Measurements from ENCODE around the gene CYP26B1. TPM values are rescaled to one million over a fixed set of nuclear protein-coding genes. Genes with fewer than 3 reads are reported as not detected.

The CYP26B1 gene, protein sequence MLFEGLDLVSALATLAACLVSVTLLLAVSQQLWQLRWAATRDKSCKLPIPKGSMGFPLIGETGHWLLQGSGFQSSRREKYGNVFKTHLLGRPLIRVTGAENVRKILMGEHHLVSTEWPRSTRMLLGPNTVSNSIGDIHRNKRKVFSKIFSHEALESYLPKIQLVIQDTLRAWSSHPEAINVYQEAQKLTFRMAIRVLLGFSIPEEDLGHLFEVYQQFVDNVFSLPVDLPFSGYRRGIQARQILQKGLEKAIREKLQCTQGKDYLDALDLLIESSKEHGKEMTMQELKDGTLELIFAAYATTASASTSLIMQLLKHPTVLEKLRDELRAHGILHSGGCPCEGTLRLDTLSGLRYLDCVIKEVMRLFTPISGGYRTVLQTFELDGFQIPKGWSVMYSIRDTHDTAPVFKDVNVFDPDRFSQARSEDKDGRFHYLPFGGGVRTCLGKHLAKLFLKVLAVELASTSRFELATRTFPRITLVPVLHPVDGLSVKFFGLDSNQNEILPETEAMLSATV
- not detected for total RNA-seq

DNA sequence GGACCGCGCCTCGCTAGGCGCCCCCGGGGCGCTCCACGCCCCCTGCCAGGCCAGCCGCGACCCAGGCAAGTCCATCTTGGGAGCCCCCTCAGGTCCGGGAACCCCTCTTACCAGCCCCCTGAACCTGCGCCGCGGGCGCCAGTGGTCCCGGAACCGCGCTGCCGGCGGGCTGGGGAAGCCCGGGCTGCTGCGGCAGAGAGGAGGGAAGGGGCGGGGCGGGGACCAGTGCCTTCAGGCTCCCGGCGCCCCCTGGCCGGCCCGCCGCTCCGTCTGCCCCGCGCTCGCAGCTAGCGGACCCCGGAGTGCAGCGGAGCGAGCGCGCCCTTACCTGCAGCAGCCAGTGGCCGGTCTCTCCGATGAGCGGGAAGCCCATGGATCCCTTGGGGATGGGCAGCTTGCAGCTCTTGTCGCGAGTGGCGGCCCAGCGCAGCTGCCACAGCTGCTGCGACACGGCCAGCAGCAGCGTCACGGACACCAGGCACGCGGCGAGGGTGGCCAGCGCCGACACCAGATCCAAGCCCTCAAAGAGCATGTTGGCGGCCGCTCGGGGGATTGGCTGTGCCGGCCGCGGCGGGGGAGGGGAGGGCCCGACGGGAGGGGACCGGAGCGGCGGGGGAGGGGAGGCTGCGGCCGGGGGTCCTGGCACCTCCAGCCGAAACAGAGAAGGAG is at the start of gene CYP26B1:
Gene CYP26B1, minus strand, starts transcription at position 560 of the 669 bp plus-strand sequence. Its CDS starts 28 bp downstream, at position 532.
- Mint-ChIP-seq H3K9me3 (no peaks in the 10 kb centered on the region), H3K27me3 (peaks cover 72% of the 10 kb centered on the region), H3K27ac (peak within 1 kb of the TSS; percentile 78), H3K4me1 (peaks cover 30% of the 10 kb centered on the region), H3K4me3 (peak within 1 kb of the TSS; percentile 63), H3K36me3 (ENCODE audit: low read depth) (peaks cover 7% of the 10 kb centered on the region)
- CTCF ChIA-PET = no interaction called here
- DNase-seq = no peak
- POLR2A ChIA-PET = no interaction called here

DNA sequence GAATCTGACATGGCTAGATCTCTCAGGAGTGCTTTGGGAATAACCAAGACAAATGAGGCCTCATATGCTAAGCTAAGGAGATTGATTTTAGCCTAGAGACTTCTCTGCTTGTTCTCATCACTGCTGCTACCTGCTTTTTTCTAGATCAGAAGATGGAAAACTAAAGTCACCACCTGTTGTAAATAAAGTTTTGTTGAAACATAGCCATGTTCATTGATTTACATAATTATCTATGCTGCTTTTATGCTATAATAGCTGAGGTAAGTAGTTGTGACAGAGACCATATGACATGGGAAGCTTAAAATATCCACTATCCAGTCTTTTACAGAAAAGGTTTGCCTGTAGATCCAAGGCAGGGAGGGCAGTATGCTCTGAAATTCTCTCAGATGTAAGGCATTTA is 46.1 kb upstream of the CYP26B1 start:
- no peaks in the 10 kb centered on the region for H3K4me1 Mint-ChIP-seq
- ChIA-PET POLR2A (no interaction called here), CTCF (no interaction called here)
- H3K27ac Mint-ChIP-seq = no peak overlapping the region
- DNase-seq = no peak
- H3K27me3 Mint-ChIP-seq = no peaks in the 10 kb centered on the region
- no peak overlapping the region for H3K4me3 Mint-ChIP-seq
- no peaks in the 10 kb centered on the region for H3K9me3 Mint-ChIP-seq
- no peaks in the 10 kb centered on the region for H3K36me3 Mint-ChIP-seq (ENCODE audit: low read depth)

DNA sequence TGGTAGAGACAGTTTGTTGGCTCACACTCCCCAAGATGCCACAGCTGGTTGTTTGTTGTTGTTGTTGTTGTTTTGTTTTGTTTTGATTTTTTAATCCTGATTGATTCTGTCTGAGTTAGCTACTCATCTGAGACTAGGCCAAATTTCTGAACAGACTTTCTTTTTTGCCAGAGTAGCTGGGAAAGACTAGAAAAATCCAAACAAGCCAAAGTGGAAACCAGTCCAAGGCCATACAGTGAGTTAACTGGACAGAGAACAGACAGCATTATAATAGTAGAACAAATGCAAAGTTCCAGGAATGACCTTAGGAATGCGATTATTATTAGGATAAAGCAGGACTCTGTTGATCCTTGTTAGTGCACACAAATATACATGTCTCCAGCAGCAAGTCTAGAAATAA is 43.8 kb upstream of the CYP26B1 start:
- no peaks in the 10 kb centered on the region for H3K36me3 Mint-ChIP-seq (ENCODE audit: low read depth)
- POLR2A ChIA-PET = no interaction called here
- H3K27ac Mint-ChIP-seq = no peak overlapping the region

DNA sequence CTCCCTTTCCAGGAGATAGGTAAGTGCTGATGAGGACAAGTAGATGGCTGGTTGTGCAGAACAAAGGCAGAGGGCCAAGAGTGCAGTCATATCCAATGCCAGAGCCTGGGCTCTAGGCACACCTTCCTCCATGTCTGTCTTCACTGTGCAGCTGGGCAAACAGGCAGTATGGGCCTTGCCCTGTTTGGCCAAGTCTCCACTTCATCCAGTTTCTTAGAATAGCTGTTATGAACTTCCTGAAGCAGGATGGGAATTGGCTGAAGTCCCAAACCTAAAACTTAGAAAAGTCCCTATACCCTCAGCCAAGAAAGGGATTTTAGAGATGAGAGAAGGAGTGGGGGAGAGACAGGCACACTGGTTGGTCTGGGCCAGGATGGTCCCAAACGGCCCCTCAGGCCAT is 37.5 kb upstream of the CYP26B1 start:
- DNase-seq = no peak
- peaks cover 4% of the 10 kb centered on the region for H3K9me3 Mint-ChIP-seq
- H3K4me1 Mint-ChIP-seq = no peaks in the 10 kb centered on the region
- no peak overlapping the region for H3K27ac Mint-ChIP-seq
- H3K36me3 Mint-ChIP-seq (ENCODE audit: low read depth) = no peaks in the 10 kb centered on the region
- no peaks in the 10 kb centered on the region for H3K27me3 Mint-ChIP-seq
- CTCF ChIA-PET = no interaction called here
- H3K4me3 Mint-ChIP-seq = no peak overlapping the region
- POLR2A ChIA-PET = no interaction called here

More for the DNA sequence above, 43.8 kb upstream of the CYP26B1 start:
- DNase-seq = no peak
- H3K4me1 Mint-ChIP-seq = no peaks in the 10 kb centered on the region
- no peak overlapping the region for H3K4me3 Mint-ChIP-seq
- H3K9me3 Mint-ChIP-seq = peaks cover 4% of the 10 kb centered on the region
- CTCF ChIA-PET = interaction anchor here (0.6 kb wide), 1 partner anchor 437 kb away, joined by 3 read pairs; no protein-coding TSS in a partner anchor
- H3K27me3 Mint-ChIP-seq = no peaks in the 10 kb centered on the region

DNA sequence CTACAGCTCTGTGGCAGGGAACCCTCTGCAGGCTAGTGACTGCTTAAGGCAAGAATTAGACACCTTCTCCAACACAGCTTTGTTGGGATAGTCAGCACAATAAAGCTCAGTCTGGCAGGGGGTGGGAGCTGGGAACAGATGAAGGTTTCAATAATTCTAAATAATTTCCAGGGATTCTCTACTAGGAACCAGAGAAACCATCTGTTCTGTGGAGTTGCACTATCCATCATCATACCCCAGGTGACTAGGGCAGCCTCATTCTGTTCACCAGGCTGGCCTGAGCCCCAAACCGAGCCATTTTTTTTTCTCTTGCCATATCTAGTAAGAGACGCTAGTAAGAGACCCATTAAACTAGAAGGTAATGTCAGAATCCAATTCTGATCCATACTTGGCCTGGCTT is 35.8 kb upstream of the CYP26B1 start:
- DNase-seq = no peak
- ChIA-PET CTCF (no interaction called here), POLR2A (no interaction called here)
- H3K4me3 Mint-ChIP-seq = no peak overlapping the region
- H3K4me1 Mint-ChIP-seq = no peaks in the 10 kb centered on the region
- no peaks in the 10 kb centered on the region for H3K27me3 Mint-ChIP-seq
- H3K27ac Mint-ChIP-seq = no peak overlapping the region
- H3K9me3 Mint-ChIP-seq = peaks cover 4% of the 10 kb centered on the region
- no peaks in the 10 kb centered on the region for H3K36me3 Mint-ChIP-seq (ENCODE audit: low read depth)

DNA sequence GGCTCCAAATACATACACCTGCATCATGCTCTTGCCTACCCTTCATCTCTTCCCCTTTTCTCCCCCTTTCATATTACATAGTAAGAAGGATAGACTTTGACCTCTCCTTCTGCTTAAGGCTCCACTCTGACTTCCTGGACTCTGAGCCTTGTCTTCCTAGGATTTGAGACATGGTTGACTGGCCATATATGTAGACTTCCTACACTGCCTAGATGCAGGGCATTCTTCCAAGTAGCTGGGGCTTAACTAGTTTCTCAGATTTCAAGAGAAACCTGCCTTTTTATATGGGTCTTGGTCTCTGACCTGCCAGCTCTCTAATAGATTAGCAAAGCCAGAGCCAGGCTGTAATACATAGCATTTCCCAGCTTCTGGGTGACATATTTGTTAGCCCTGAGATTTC is 35.4 kb upstream of the CYP26B1 start:
- DNase-seq = no peak
- Mint-ChIP-seq H3K9me3 (peaks cover under 1% of the 10 kb centered on the region), H3K27me3 (no peaks in the 10 kb centered on the region), H3K27ac (no peak overlapping the region), H3K4me1 (no peaks in the 10 kb centered on the region), H3K36me3 (ENCODE audit: low read depth) (no peaks in the 10 kb centered on the region), H3K4me3 (no peak overlapping the region)
- ChIA-PET POLR2A (no interaction called here), CTCF (no interaction called here)

DNA sequence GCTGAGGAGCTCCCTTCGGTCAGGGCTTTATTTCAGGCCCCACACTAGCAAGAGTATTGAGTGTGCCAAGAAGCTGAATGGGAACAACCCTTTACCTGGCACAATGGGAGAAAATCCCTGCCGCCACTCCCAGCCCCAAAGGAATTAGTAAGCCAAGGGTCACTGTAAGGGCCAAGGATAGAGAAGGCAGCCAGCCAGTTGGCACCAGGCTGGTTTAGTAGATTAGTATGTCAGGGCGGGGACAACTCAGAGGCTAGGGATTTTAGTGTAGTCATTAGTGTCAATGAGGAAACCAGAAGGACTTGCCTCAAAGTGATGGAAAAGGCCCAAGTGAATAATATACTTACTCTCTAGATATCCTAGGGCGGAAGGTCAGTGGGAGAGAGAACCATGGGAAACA is 34.9 kb upstream of the CYP26B1 start:
- Mint-ChIP-seq H3K36me3 (ENCODE audit: low read depth) (no peaks in the 10 kb centered on the region), H3K9me3 (no peaks in the 10 kb centered on the region), H3K4me3 (no peak overlapping the region), H3K4me1 (no peaks in the 10 kb centered on the region), H3K27ac (no peak overlapping the region), H3K27me3 (no peaks in the 10 kb centered on the region)
- no peak for DNase-seq
- ChIA-PET CTCF (no interaction called here), POLR2A (no interaction called here)

DNA sequence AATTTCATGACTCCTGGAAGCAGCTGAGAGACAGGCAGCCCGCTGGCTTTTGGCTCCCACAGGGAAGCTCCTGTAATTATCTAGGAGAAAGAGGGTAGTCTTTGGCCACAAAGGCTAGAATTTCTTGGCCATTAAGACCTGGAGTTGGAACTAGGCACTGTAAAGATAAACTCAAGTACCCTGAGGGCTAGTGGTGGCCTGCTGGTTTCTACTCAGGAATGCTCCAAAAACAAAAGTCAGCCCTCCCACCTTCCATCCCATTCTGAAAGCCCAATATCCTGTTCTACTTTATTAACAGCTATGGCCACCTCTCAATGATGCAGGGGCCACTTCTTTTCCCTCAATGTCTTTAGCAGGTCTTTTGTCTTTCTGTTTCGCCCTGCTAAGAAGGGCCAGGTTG is 34.0 kb upstream of the CYP26B1 start:
- CTCF ChIA-PET = interaction anchor here (1.1 kb wide), 1 partner anchor 17 kb away, joined by 3 read pairs; no protein-coding TSS in a partner anchor
- no peak overlapping the region for H3K27ac Mint-ChIP-seq
- H3K9me3 Mint-ChIP-seq = no peaks in the 10 kb centered on the region
- no peak overlapping the region for H3K4me3 Mint-ChIP-seq
- POLR2A ChIA-PET = no interaction called here
- DNase-seq = no peak
- no peaks in the 10 kb centered on the region for H3K4me1 Mint-ChIP-seq
- no peaks in the 10 kb centered on the region for H3K27me3 Mint-ChIP-seq
- H3K36me3 Mint-ChIP-seq (ENCODE audit: low read depth) = no peaks in the 10 kb centered on the region

DNA sequence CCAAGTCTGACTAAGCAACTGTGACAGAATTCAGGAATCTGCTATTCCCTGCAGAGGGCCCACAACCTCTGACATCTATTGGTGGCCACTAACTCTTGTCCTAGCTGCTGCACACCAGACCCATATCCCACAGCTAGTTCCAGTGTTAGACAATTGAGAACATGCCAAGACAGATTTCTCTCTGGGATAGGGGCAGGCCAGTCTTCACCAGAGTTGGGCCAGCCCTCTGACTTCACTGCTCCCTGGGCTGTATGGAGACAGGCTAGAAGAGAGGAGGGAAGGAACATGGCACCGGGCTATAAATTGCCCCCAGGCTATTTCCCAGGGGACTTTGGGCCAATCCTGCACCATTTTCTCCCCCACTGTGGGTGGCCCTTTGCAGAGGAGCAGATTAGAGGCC is 32.7 kb upstream of the CYP26B1 start:
- no peak overlapping the region for H3K27ac Mint-ChIP-seq
- ChIA-PET POLR2A (no interaction called here), CTCF (interaction anchor here (1.1 kb wide), 1 partner anchor 19 kb away, joined by 3 read pairs; no protein-coding TSS in a partner anchor)

DNA sequence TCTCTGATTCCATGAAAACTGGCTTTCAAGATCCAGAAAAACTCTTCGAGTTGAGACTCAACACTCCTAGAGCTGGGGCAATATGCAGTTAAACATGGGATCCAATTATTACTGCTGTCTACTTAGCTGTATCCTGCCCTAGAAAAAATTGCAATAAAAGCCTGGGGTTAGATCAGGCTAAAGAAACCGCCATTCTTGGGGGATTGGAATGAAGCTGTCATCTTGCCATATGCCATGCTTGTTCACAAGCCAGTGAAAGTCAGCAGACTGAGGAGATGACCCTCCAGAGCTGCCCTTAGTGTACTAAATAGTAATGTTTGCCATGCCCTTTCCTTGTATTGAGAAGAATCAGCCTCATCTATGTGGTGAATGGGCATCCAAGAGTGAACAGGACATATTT is 30.9 kb upstream of the CYP26B1 start:
- Mint-ChIP-seq H3K27me3 (no peaks in the 10 kb centered on the region), H3K36me3 (ENCODE audit: low read depth) (no peaks in the 10 kb centered on the region), H3K9me3 (no peaks in the 10 kb centered on the region), H3K4me1 (no peaks in the 10 kb centered on the region), H3K4me3 (no peak overlapping the region), H3K27ac (no peak overlapping the region)
- DNase-seq = no peak
- POLR2A ChIA-PET = no interaction called here
- CTCF ChIA-PET = no interaction called here

More for the DNA sequence above, 32.7 kb upstream of the CYP26B1 start:
- Mint-ChIP-seq H3K4me1 (no peaks in the 10 kb centered on the region), H3K9me3 (no peaks in the 10 kb centered on the region), H3K36me3 (ENCODE audit: low read depth) (no peaks in the 10 kb centered on the region), H3K4me3 (no peak overlapping the region), H3K27me3 (no peaks in the 10 kb centered on the region)
- no peak for DNase-seq

DNA sequence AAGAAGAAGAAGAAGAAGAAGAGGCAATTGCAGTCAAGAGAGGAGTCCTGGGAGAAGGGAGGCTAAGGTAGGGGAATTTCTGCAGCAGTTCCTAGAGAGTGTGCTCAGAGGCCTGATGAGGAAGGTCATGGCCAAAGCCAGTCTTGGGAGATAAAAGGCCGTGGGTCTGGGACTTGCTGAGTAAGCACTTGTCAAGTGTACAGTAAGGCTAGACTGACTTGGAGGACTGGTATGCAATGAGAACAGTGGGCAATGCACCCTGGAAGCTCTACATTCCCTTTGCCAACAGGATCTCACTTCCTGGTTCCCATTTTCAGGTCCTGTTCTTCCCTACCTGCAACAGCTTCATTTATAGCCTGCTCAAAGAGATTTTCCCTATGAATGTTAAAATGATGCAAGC is 28.6 kb upstream of the CYP26B1 start:
- no peak for DNase-seq
- Mint-ChIP-seq H3K27me3 (no peaks in the 10 kb centered on the region), H3K9me3 (no peaks in the 10 kb centered on the region), H3K27ac (no peak overlapping the region), H3K4me1 (no peaks in the 10 kb centered on the region), H3K4me3 (no peak overlapping the region), H3K36me3 (ENCODE audit: low read depth) (no peaks in the 10 kb centered on the region)
- ChIA-PET CTCF (no interaction called here), POLR2A (no interaction called here)

DNA sequence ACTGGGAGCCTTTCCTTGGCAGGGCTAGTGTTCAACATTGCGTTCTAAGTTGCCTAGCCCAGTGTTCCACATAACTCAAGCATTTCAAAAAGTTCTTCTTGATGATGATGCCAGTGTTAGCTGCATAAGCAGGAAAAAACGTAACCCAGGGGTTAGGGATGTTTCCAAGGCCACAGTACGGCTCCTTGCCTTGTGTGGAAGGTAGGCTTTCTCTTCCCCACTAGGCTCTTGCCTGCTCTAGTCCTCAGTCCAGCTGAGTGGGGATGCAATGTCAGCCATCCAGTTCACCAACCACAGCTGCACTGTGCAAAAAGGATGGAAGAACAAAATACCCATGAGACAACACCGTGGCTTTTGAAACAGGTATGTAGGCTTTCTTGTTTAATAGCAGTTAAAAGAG is 28.0 kb upstream of the CYP26B1 start:
- Mint-ChIP-seq H3K36me3 (ENCODE audit: low read depth) (no peaks in the 10 kb centered on the region), H3K4me3 (no peak overlapping the region), H3K4me1 (no peaks in the 10 kb centered on the region), H3K9me3 (no peaks in the 10 kb centered on the region), H3K27me3 (no peaks in the 10 kb centered on the region), H3K27ac (no peak overlapping the region)
- POLR2A ChIA-PET = no interaction called here
- no peak for DNase-seq
- CTCF ChIA-PET = interaction anchor here (1.1 kb wide), 1 partner anchor 404 kb away, joined by 3 read pairs; no protein-coding TSS in a partner anchor

DNA sequence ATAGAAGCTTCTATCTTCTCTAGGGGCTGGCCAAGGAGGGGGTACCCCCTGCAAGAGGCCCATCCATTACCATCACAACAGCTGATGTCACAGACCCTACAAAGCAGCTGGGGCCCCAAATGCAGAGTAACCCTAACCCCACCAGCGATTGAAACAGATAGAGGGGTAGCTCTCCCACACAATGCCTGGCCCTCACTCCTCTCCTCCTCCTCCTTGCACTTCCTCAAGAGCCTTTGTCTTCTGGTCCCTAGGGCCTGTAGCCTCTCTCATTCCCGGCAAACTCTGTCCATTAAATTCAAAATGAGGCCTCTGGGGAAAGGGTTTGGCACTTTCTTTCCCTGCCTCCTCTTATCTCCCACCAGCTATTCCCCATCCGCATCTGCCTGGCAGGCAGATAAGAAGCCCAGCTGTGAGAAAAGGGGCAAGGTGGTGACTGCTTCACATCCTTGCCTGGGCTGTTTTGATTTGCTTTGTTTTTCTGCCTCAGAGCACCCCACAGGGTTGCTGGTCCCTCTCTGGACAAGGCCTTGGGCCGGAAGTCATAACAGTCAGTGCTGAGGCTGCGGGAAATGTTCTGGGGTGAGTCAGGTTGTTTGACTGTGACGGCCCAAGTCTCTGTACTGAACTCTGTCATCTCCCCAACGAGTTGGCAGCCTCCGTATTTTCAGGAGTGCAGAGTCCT is 26.1 kb upstream of the CYP26B1 start:
- no peak for DNase-seq
- Mint-ChIP-seq H3K36me3 (ENCODE audit: low read depth) (no peaks in the 10 kb centered on the region), H3K9me3 (no peaks in the 10 kb centered on the region), H3K27ac (no peak overlapping the region), H3K4me3 (no peak overlapping the region), H3K27me3 (no peaks in the 10 kb centered on the region), H3K4me1 (no peaks in the 10 kb centered on the region)
- ChIA-PET POLR2A (no interaction called here), CTCF (no interaction called here)

Data from activated CD4-positive, alpha-beta T cell treated with anti-CD3 and anti-CD28 coated beads, Interleukin-2, amount 10 ng/mL, durations not matched to agents 7 days and 5 days (primary cell).